H9 (cell line): Measurements from ENCODE around the gene PTGDR. TPM values are rescaled to one million over a fixed set of nuclear protein-coding genes. Genes with fewer than 3 reads are reported as not detected.
A peak's percentile ranks its signal among the peaks of the same experiment; 100 is the strongest.

Experiments used
- DNase-seq: peaks from one replicate; pipeline ENCODE4 v3.0.0-alpha.2; 2017
- H2AFZ ChIP-seq: one replicate; pipeline ENCODE4 v1.6.1; 2013; ENCODE audit warnings: mild to moderate bottlenecking, low read length, control low read depth, moderate library complexity
- H2AK5ac ChIP-seq: 2 replicates; pipeline ENCODE4 v1.6.1; 2013; ENCODE audit warnings: low read length, control low read depth, mixed read lengths; ENCODE audit not compliant: insufficient read length
- H2BK120ac ChIP-seq: one replicate; pipeline ENCODE4 v1.6.1; 2013; ENCODE audit warnings: low read depth, mild to moderate bottlenecking, low read length, control low read depth, inconsistent platforms; ENCODE audit not compliant: poor library complexity, severe bottlenecking
- H2BK12ac ChIP-seq: 2 replicates; pipeline ENCODE4 v1.6.1; 2013; ENCODE audit warnings: low read length, control low read depth, mixed read lengths, low read depth; ENCODE audit not compliant: insufficient read length
- H2BK15ac ChIP-seq: 2 replicates; pipeline ENCODE4 v1.6.1; 2013; ENCODE audit warnings: low read depth, low read length, control low read depth
- H2BK20ac ChIP-seq: one replicate; pipeline ENCODE4 v1.6.1; 2013; ENCODE audit warnings: low read depth, mild to moderate bottlenecking, low read length, control low read depth, inconsistent platforms; ENCODE audit not compliant: poor library complexity, severe bottlenecking
- H2BK5ac ChIP-seq: 2 replicates; pipeline ENCODE4 v1.6.1; 2013; ENCODE audit warnings: low read length, control low read depth, mixed read lengths; ENCODE audit not compliant: insufficient read length
- H3K14ac ChIP-seq: 2 replicates; pipeline ENCODE4 v1.6.1; 2013; ENCODE audit warnings: low read length, control low read depth; ENCODE audit not compliant: insufficient read depth
- H3K18ac ChIP-seq: 2 replicates; pipeline ENCODE4 v1.6.1; 2013; ENCODE audit warnings: low read depth, mild to moderate bottlenecking, mixed read lengths, low read length, control low read depth; ENCODE audit not compliant: insufficient read length
- H3K23ac ChIP-seq: 2 replicates; pipeline ENCODE4 v1.6.1; 2013; ENCODE audit warnings: low read length, control low read depth, mixed read lengths, low read depth; ENCODE audit not compliant: insufficient read length
- H3K23me2 ChIP-seq: 2 replicates; pipeline ENCODE4 v1.6.1; 2013; ENCODE audit warnings: low read depth, mild to moderate bottlenecking, mixed read lengths, low read length, control low read depth; ENCODE audit not compliant: insufficient read length, poor library complexity, severe bottlenecking
- H3K27ac ChIP-seq: 2 replicates; pipeline ENCODE4 v1.5.1; 2013; ENCODE audit warnings: low read length, control low read depth, mixed read lengths, low read depth; ENCODE audit not compliant: insufficient read length
- H3K27me3 ChIP-seq: 2 replicates; pipeline ENCODE4 v1.6.1; 2013; ENCODE audit warnings: low read length, control low read depth, inconsistent platforms; ENCODE audit not compliant: insufficient read depth
- H3K4ac ChIP-seq: 2 replicates; pipeline ENCODE4 v1.6.1; 2013; ENCODE audit warnings: low read depth, mild to moderate bottlenecking, control low read depth, inconsistent platforms, low read length, moderate library complexity
- H3K4me1 ChIP-seq: 2 replicates; pipeline ENCODE4 v1.6.1; 2013; ENCODE audit warnings: low read length, control low read depth, inconsistent platforms; ENCODE audit not compliant: insufficient read depth
- H3K4me2 ChIP-seq: 2 replicates; pipeline ENCODE4 v1.6.1; 2013; ENCODE audit warnings: low read length, control low read depth, mixed read lengths; ENCODE audit not compliant: insufficient read length, insufficient read depth
- H3K56ac ChIP-seq: 2 replicates; pipeline ENCODE4 v1.6.1; 2013; ENCODE audit warnings: low read depth, mild to moderate bottlenecking, mixed read lengths, low read length, control low read depth; ENCODE audit not compliant: insufficient read length
- H3K79me1 ChIP-seq: 2 replicates; pipeline ENCODE4 v1.6.1; 2013; ENCODE audit warnings: low read depth, mild to moderate bottlenecking, moderate library complexity, low read length, control low read depth, inconsistent platforms; ENCODE audit not compliant: insufficient read depth, poor library complexity, severe bottlenecking
- H3K79me2 ChIP-seq: 2 replicates; pipeline ENCODE4 v1.6.1; 2013; ENCODE audit warnings: low read length, control low read depth, inconsistent platforms; ENCODE audit not compliant: insufficient read depth
- H3K9ac ChIP-seq: 2 replicates; pipeline ENCODE4 v1.6.1; 2013; ENCODE audit warnings: low read length, control low read depth, mixed read lengths; ENCODE audit not compliant: insufficient read length; ENCODE audit errors: extremely low read depth
- H3K9me3 ChIP-seq: one replicate; pipeline ENCODE4 v1.6.1; 2013; ENCODE audit warnings: low read depth, low read length, inconsistent platforms; ENCODE audit not compliant: control insufficient read depth
- H3T11ph ChIP-seq: one replicate; pipeline ENCODE4 v1.6.1; 2013; ENCODE audit warnings: mild to moderate bottlenecking, low read length, control low read depth, inconsistent platforms
- H4K20me1 ChIP-seq: one replicate; pipeline ENCODE4 v1.6.1; 2013; ENCODE audit not compliant: control insufficient read depth, insufficient read length, insufficient read depth
- H4K5ac ChIP-seq: 2 replicates; pipeline ENCODE4 v1.6.1; 2013; ENCODE audit warnings: low read depth, mild to moderate bottlenecking, mixed read lengths, low read length, control low read depth; ENCODE audit not compliant: insufficient read length
- H4K8ac ChIP-seq: replicated peaks from 2 replicates; pipeline ENCODE4 v1.6.1; 2013; ENCODE audit warnings: low read length, control low read depth, mixed read lengths, low read depth; ENCODE audit not compliant: insufficient read length
- H4K91ac ChIP-seq: 2 replicates; pipeline ENCODE4 v1.6.1; 2013; ENCODE audit warnings: low read depth, mild to moderate bottlenecking, moderate library complexity, mixed read lengths, low read length, control low read depth; ENCODE audit not compliant: insufficient read length
- H3K27ac Mint-ChIP-seq, 3 experiments: 2 replicates in 2 of 3; 3 replicates in 1 of 3; pipeline ENCODE4 v1.8.0; 2020 to 2021; ENCODE audit warnings: mixed read lengths in 3 of 3, mild to moderate bottlenecking in 1 of 3, moderate library complexity in 1 of 3
- H3K27me3 Mint-ChIP-seq: 2 replicates; pipeline ENCODE4 v1.8.0; 2021; ENCODE audit warnings: low read depth, mild to moderate bottlenecking, moderate library complexity, mixed read lengths
- H3K36me3 Mint-ChIP-seq, 3 experiments: 2 replicates in 2 of 3; 3 replicates in 1 of 3; pipeline ENCODE4 v1.8.0; 2020 to 2021; ENCODE audit warnings: low read depth in 3 of 3, mixed read lengths in 3 of 3; ENCODE audit not compliant: insufficient read depth in 1 of 3
- H3K4me1 Mint-ChIP-seq, 2 experiments: 2 replicates each; pipeline ENCODE4 v1.8.0; 2020; ENCODE audit warnings: mixed read lengths in 2 of 2
- H3K4me3 Mint-ChIP-seq, 2 experiments: 2 replicates in 1 of 2; 3 replicates in 1 of 2; pipeline ENCODE4 v1.8.0; 2020 to 2021; ENCODE audit warnings: mild to moderate bottlenecking in 2 of 2, mixed read lengths in 2 of 2, moderate library complexity in 1 of 2
- H3K9me3 Mint-ChIP-seq, 2 experiments: 2 replicates in 1 of 2; 3 replicates in 1 of 2; pipeline ENCODE4 v1.8.0; 2020; ENCODE audit warnings: mild to moderate bottlenecking in 2 of 2, mixed read lengths in 2 of 2, moderate library complexity in 1 of 2
- CTCF ChIP-seq: fragments of 200-600 bp; sonication (generic); conservative IDR thresholded peaks from 3 replicates; pipeline ENCODE4 v1.8.0; 2021; ENCODE audit warnings: antibody characterized with exemption, mild to moderate bottlenecking
- WGBS: extraction: QIAGEN DNeasy Blood & Tissue Kit; methylation state at CpG from one replicate; pipeline ENCODE4 v1.1.7; 2013; ENCODE audit warnings: missing lambda C conversion rate, low lambda C conversion rate, mixed read lengths; ENCODE audit not compliant: insufficient read length; ENCODE audit errors: extremely low coverage; 5-methylcytosine and 5-hydroxymethylcytosine counted together
- total RNA-seq: library from RNA; stranded (reverse); gene quantifications from 2 replicates; pipeline ENCODE4 v1.2.1, GENCODE V29; 2021

Gene PTGDR
- total RNA-seq, 1 experiment from 2014 or later: not detected

GRCh38 chr14:52313903-52314594 is 46.6 kb downstream of the PTGDR start, which contains the start of gene PTGER2:
TSS of gene PTGER2 (plus strand) at chr14:52314312. CDS start at chr14:52314549, 237 bp downstream.
- Histone ChIP-seq H3K23ac (no peak within 1 kb of the TSS), H4K5ac (no peak within 1 kb of the TSS), H3K4ac (no peak within 1 kb of the TSS), H3K27me3 (peaks cover 37% of the 10 kb centered on the region; the same call in 1 of the 2 replicates), H3K14ac (peak within 1 kb of the TSS; percentile 51; the same call in 1 of the 2 replicates), H3T11ph (no peak within 1 kb of the TSS), H2BK5ac (no peak within 1 kb of the TSS), H4K91ac (no peak within 1 kb of the TSS), H3K79me1 (no peaks in the 10 kb centered on the region), H3K23me2 (peaks cover 12% of the 10 kb centered on the region), H3K18ac (no peak within 1 kb of the TSS), H2BK15ac (no peak within 1 kb of the TSS), H3K4me1 (0 out of 2 replicates have a peak, but pooled peaks cover 2% of the 10 kb centered on the region), H4K20me1 (no peaks in the 10 kb centered on the region), H3K9me3 (no peaks in the 10 kb centered on the region), H2AK5ac (no peak within 1 kb of the TSS), H2BK12ac (no peak within 1 kb of the TSS), H2AFZ (no peak within 1 kb of the TSS), H3K79me2 (no peaks in the 10 kb centered on the region), H3K56ac (no peak within 1 kb of the TSS), H2BK120ac (no peak within 1 kb of the TSS), H3K27ac (no peak within 1 kb of the TSS), H3K4me2 (peak within 1 kb of the TSS; percentile 86), H2BK20ac (no peak within 1 kb of the TSS), H3K9ac (no peak within 1 kb of the TSS), H4K8ac (no peak within 1 kb of the TSS)
- Mint-ChIP-seq H3K27me3 (peaks cover 79% of the 10 kb centered on the region), H3K36me3 (peaks cover 0 to 5% (median 0%) of the 10 kb centered on the region in 3 experiments; a peak in 3 of 7 replicates), H3K27ac (no peak within 1 kb of the TSS; a peak in 1 of 7 replicates), H3K4me1 (peaks cover 21 to 27% of the 10 kb centered on the region in 2 experiments), H3K9me3 (no peaks in the 10 kb centered on the region), H3K4me3 (peak within 1 kb of the TSS; percentile 77 to 98)
- no peak for TF ChIP-seq CTCF
- peak; percentile 59 for DNase-seq
- no CpG with 5 or more reads among the region's 73 CpGs for WGBS
